Subcutaneous adipose tissue (tissue), 4 donors: ENCODE data around the gene TMEFF1. TPM values are rescaled to one million over a fixed set of nuclear protein-coding genes. Genes with fewer than 3 reads are reported as not detected.

Experiments
- CTCF ChIP-seq: fragments of 450-650 bp; IDR thresholded peaks from one replicate; pipeline ENCODE4 v1.5.1; 2016; ENCODE audit warnings: low read depth, mild to moderate bottlenecking, control low read depth, antibody characterized with exemption, moderate library complexity
- total RNA-seq, 4 donors: library from RNA; depleted of rRNA; stranded (reverse); fragments of >200 nt; gene quantifications; one replicate each; pipeline ENCODE4 v1.1.0, GENCODE V29; 2016

Gene TMEFF1
- total RNA-seq, 4 donors from 2014 or later = 0.22 to 2.9 TPM; not detected in 2

DNA sequence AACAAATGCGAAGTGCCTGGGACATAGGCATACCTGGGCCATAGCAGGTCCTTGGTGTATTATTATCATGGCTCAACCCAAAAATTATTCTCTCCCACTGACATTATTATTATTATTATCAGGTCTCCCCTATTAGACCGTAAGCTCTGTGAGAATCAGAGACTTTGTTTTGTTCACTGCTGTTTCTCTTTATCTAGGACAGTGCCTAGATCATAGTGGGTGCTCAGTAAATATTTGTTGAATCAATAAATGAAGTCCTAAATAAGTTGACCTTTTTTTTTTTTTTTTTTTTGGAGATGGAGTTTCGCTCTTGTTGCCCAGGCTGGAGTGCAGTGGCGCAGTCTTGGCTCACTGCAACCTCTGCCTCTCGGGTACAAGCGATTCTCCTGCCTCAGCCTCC is 4.9 kb upstream of the TMEFF1 start:
- TF ChIP-seq CTCF = no peak

GRCh38 chr9:100472268-100472667 is 681 bp upstream of the TMEFF1 start:
- TF ChIP-seq CTCF = no peak

GRCh38 chr9:100473276-100474081 is 530 bp downstream of the TMEFF1 start:
- no peak for TF ChIP-seq CTCF

GRCh38 chr9:100474082-100474923 is 1.4 kb downstream of the TMEFF1 start:
- TF ChIP-seq CTCF = no peak

DNA sequence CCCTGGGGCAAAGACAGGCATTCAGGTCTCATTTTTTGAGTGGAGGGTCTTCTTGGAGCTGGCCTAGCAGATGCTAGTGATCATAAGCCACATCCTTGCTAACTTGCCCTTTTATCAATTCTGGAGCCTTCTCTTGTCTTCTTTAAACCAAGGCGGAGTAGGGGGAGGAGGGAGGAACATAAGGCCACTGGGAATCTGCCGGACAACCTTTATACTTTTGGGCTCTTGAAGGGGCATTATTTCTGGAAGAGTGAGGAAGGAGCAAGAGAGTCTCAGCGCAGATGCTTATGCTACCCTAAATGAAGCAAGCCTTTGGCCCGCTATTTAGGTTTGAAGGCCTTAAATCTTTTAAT is 2.0 kb downstream of the TMEFF1 start:
- TF ChIP-seq CTCF = no peak

DNA sequence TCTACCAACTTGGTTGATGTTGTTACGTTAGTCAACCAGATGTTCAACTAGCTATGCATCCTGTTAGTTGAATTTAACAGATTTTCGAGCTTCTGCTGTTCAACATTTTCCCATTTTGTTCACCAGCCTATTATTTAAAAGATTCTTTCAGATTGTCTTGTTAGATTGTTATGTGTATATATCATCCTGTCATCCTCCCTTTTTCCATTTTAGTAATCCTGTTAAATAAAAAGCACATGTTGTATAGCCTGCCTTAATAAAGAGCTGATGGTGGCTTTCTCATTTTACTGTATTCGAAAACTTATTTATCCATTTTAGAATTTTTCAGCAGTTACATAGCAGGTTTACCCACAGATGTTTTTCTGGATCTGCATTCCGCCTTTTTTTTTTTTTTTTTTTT is 4.3 kb downstream of the TMEFF1 start:
- TF ChIP-seq CTCF = no peak

GRCh38 chr9:100478192-100478591 is 5.2 kb downstream of the TMEFF1 start:
- TF ChIP-seq CTCF = no peak
